GM23338 (cell line): ENCODE data around the gene SQSTM1. TPM values are rescaled to one million over a fixed set of nuclear protein-coding genes. Genes with fewer than 3 reads are reported as not detected.

Source experiments
- ATAC-seq: fragments of 200-7000 bp; cut with Tn5 transposase; 3 replicates; pipeline ENCODE4 v1.9.1; 2020
- DNase-seq: peaks from one replicate; pipeline ENCODE4 v3.0.0-alpha.2; 2015; ENCODE audit warnings: low spot score
- H2AFZ ChIP-seq: fragments of 200-600 bp; sonication (generic); 2 replicates; pipeline ENCODE4 v1.8.0; 2016; ENCODE audit warnings: antibody characterized with exemption, mild to moderate bottlenecking, moderate library complexity
- H3F3A ChIP-seq: fragments of 200-600 bp; sonication (generic); replicated peaks from 2 replicates; pipeline ENCODE4 v1.8.0; 2017; ENCODE audit warnings: antibody characterized with exemption, mixed run types, low read depth
- H3K27ac ChIP-seq: fragments of 200-600 bp; sonication (generic); 2 replicates; pipeline ENCODE4 v1.6.1; 2016; ENCODE audit warnings: low read depth
- H3K27me3 ChIP-seq: fragments of 200-600 bp; sonication (generic); 2 replicates; pipeline ENCODE4 v1.8.0; 2016; ENCODE audit warnings: mild to moderate bottlenecking, mixed run types, moderate library complexity; ENCODE audit not compliant: insufficient read depth
- H3K36me3 ChIP-seq: fragments of 200-600 bp; sonication (generic); 2 replicates; pipeline ENCODE4 v1.8.0; 2016; ENCODE audit warnings: mild to moderate bottlenecking; ENCODE audit not compliant: insufficient read depth
- H3K4me1 ChIP-seq: fragments of 200-600 bp; sonication (generic); 2 replicates; pipeline ENCODE4 v1.8.0; 2016; ENCODE audit warnings: mild to moderate bottlenecking, moderate library complexity; ENCODE audit not compliant: insufficient read depth
- H3K4me2 ChIP-seq: fragments of 200-600 bp; sonication (generic); 2 replicates; pipeline ENCODE4 v1.7.1; 2017; ENCODE audit warnings: mixed run types
- H3K4me3 ChIP-seq: fragments of 200-600 bp; sonication (generic); 2 replicates; pipeline ENCODE4 v1.6.1; 2016; ENCODE audit warnings: mixed run types
- H3K79me2 ChIP-seq: fragments of 200-600 bp; sonication (generic); replicated peaks from 2 replicates; pipeline ENCODE4 v1.8.0; 2017; ENCODE audit warnings: mild to moderate bottlenecking; ENCODE audit not compliant: insufficient read depth
- H3K9me2 ChIP-seq: fragments of 200-600 bp; sonication (generic); 2 replicates; pipeline ENCODE4 v1.8.0; 2017; ENCODE audit not compliant: insufficient read depth
- H4K20me1 ChIP-seq: fragments of 200-600 bp; sonication (generic); replicated peaks from 2 replicates; pipeline ENCODE4 v1.8.0; 2017; ENCODE audit warnings: mild to moderate bottlenecking; ENCODE audit not compliant: insufficient read depth
- H3K27ac Mint-ChIP-seq: 2 replicates; pipeline ENCODE4 v1.8.0; 2020; ENCODE audit warnings: inconsistent platforms, mild to moderate bottlenecking, moderate library complexity, mixed read lengths
- H3K27me3 Mint-ChIP-seq: 3 replicates; pipeline ENCODE4 v1.8.0; 2022; ENCODE audit warnings: low read depth, mild to moderate bottlenecking, moderate library complexity, mixed read lengths, inconsistent platforms; ENCODE audit not compliant: insufficient read depth, poor library complexity
- H3K36me3 Mint-ChIP-seq: 3 replicates; pipeline ENCODE4 v1.8.0; 2021; ENCODE audit warnings: low read depth, mild to moderate bottlenecking, inconsistent platforms, moderate library complexity, mixed read lengths
- H3K4me1 Mint-ChIP-seq: 3 replicates; pipeline ENCODE4 v1.8.0; 2020; ENCODE audit warnings: mild to moderate bottlenecking, inconsistent platforms, mixed read lengths
- H3K4me3 Mint-ChIP-seq: 3 replicates; pipeline ENCODE4 v1.8.0; 2021; ENCODE audit warnings: moderate library complexity, mild to moderate bottlenecking, inconsistent platforms, mixed read lengths
- H3K9me3 Mint-ChIP-seq: 3 replicates; pipeline ENCODE4 v1.8.0; 2020; ENCODE audit warnings: moderate library complexity, mild to moderate bottlenecking, inconsistent platforms, mixed read lengths
- EZH2 ChIP-seq: fragments of 200-600 bp; sonication (generic); IDR thresholded peaks from one replicate; pipeline ENCODE4 v1.8.0; 2017; ENCODE audit warnings: antibody characterized with exemption, mild to moderate bottlenecking, low read depth; ENCODE audit not compliant: unreplicated experiment
- EZH2phosphoT487 ChIP-seq: fragments of 200-600 bp; sonication (generic); IDR thresholded peaks from one replicate; pipeline ENCODE4 v1.8.1; 2018; ENCODE audit warnings: antibody characterized with exemption; ENCODE audit not compliant: unreplicated experiment
- JUNB ChIP-seq: IDR thresholded peaks from one replicate; pipeline ENCODE4 v1.6.1; 2016; ENCODE audit warnings: antibody characterized with exemption; ENCODE audit not compliant: unreplicated experiment
- NANOG ChIP-seq: IDR thresholded peaks from 2 replicates; pipeline ENCODE4 v1.6.1; 2016; ENCODE audit warnings: antibody characterized with exemption, borderline replicate concordance
- POLR2AphosphoS5 ChIP-seq: IDR thresholded peaks from 2 replicates; pipeline ENCODE4 v1.6.1; 2016; ENCODE audit warnings: antibody characterized with exemption, low read depth
- REST ChIP-seq: IDR thresholded peaks from one replicate; pipeline ENCODE4 v1.6.1; 2018; ENCODE audit warnings: antibody characterized with exemption; ENCODE audit not compliant: unreplicated experiment
- STAT1 ChIP-seq: IDR thresholded peaks from one replicate; pipeline ENCODE4 v1.6.1; 2016; ENCODE audit warnings: antibody characterized with exemption; ENCODE audit not compliant: unreplicated experiment
- ZNF114 ChIP-seq: fragments of 250-450 bp; sonication (Bioruptor Pico); IDR thresholded peaks from 2 replicates; pipeline ENCODE4 v1.5.0; 2020; ENCODE audit warnings: mild to moderate bottlenecking, moderate library complexity
- ZNF331 ChIP-seq: fragments of 250-450 bp; sonication (Bioruptor Pico); IDR thresholded peaks from 2 replicates; pipeline ENCODE4 v1.5.0; 2020; ENCODE audit warnings: low read depth, mild to moderate bottlenecking, moderate library complexity
- ZNF462 ChIP-seq: fragments of 250-450 bp; sonication (Bioruptor Pico); IDR thresholded peaks from 2 replicates; pipeline ENCODE4 v1.5.0; 2020; ENCODE audit warnings: mild to moderate bottlenecking, moderate library complexity
- polyA plus RNA-seq: library from polyadenylated mRNA; unstranded; fragments of >200 nt; fragmentation: Nextera tagmentation; extraction: Ambion mirVana; gene quantifications from 2 replicates; pipeline ENCODE4 v1.2.1, GENCODE V29; 2016
- total RNA-seq: library from RNA; depleted of rRNA; stranded (reverse); fragments of >200 nt; shearing (Covaris generic); gene quantifications from 2 replicates; pipeline ENCODE4 v1.2.3, GENCODE V29; 2014

The SQSTM1 gene
- total and polyA plus RNA-seq, 2 experiments from 2014 or later: 58.0 to 92.6 TPM

- ATAC-seq: no peak
- DNase-seq: no peak
- Mint-ChIP-seq H3K36me3 (peaks cover 34% of the 10 kb centered on the region), H3K4me1 (peaks cover 18% of the 10 kb centered on the region), H3K4me3 (peak overlapping the region; percentile 68), H3K9me3 (no peaks in the 10 kb centered on the region), H3K27me3 (peaks cover 19% of the 10 kb centered on the region), H3K27ac (no peak overlapping the region)
- H3K9me2 ChIP-seq: no peaks in the 10 kb centered on the region
- H3K4me1 ChIP-seq: peaks cover 11% of the 10 kb centered on the region; the same call in 1 of the 2 replicates
- H3K4me3 ChIP-seq: peak overlapping the region; percentile 84
- H3K27ac ChIP-seq: no peak overlapping the region
- no peaks in the 10 kb centered on the region for H3K79me2 ChIP-seq
- no peak overlapping the region for H2AFZ ChIP-seq
- H3F3A ChIP-seq: peaks cover 10% of the 10 kb centered on the region
- TF ChIP-seq EZH2: no peak
- no peak for TF ChIP-seq JUNB
- no peak for TF ChIP-seq EZH2phosphoT487
- TF ChIP-seq REST: no peak
- H3K36me3 ChIP-seq: no peaks in the 10 kb centered on the region; the same call in 1 of the 2 replicates
- peak overlapping the region; percentile 89 for H3K4me2 ChIP-seq
- no peaks in the 10 kb centered on the region; the same call in 1 of the 2 replicates for H4K20me1 ChIP-seq
- no peaks in the 10 kb centered on the region for H3K27me3 ChIP-seq
Measured at GRCh38 chr5:179796877-179797608, 23.7 kb upstream of the SQSTM1 start.

- Mint-ChIP-seq H3K4me3 (peak overlapping the region; percentile 33; the same call in 1 of the 3 replicates), H3K36me3 (peaks cover 34% of the 10 kb centered on the region), H3K27ac (no peak overlapping the region), H3K9me3 (no peaks in the 10 kb centered on the region), H3K4me1 (peaks cover 22% of the 10 kb centered on the region), H3K27me3 (peaks cover 22% of the 10 kb centered on the region)
- H3K27ac ChIP-seq: no peak overlapping the region
- H3K79me2 ChIP-seq: no peaks in the 10 kb centered on the region
- no peak overlapping the region for H3K4me2 ChIP-seq
- no peak for ATAC-seq
- H4K20me1 ChIP-seq: peaks cover 6% of the 10 kb centered on the region; the same call in 1 of the 2 replicates
- H3K4me1 ChIP-seq: peaks cover 13% of the 10 kb centered on the region
- H3K27me3 ChIP-seq: no peaks in the 10 kb centered on the region
- no peak overlapping the region for H3K4me3 ChIP-seq
- no peak for DNase-seq
- H3K36me3 ChIP-seq: no peaks in the 10 kb centered on the region; the same call in 1 of the 2 replicates
- H3K9me2 ChIP-seq: no peaks in the 10 kb centered on the region
- H3F3A ChIP-seq: peaks cover 10% of the 10 kb centered on the region
- H2AFZ ChIP-seq: no peak overlapping the region
- no peak for TF ChIP-seq ZNF114 (CRISPR knock-in tag)
- no peak for TF ChIP-seq EZH2phosphoT487
- no peak for TF ChIP-seq NANOG
- TF ChIP-seq POLR2AphosphoS5: no peak
- TF ChIP-seq ZNF331: no peak
- TF ChIP-seq STAT1: no peak
- no peak for TF ChIP-seq ZNF462 (CRISPR knock-in tag)
Measured at GRCh38 chr5:179797741-179798140, 23.0 kb upstream of the SQSTM1 start.
